Keratinocyte (primary cell): ENCODE measurements around the gene NPTXR.

Source experiments
- CTCF ChIP-seq, 3 experiments: IDR thresholded peaks in 1 of 3; conservative IDR thresholded peaks in 1 of 3; optimal IDR thresholded peaks in 1 of 3; 2 replicates in 2 of 3; 3 replicates in 1 of 3; pipeline versions ENCODE3 to v1.5.1; 2011; ENCODE audit warnings: low read length in 3 of 3, mild to moderate bottlenecking in 3 of 3, moderate library complexity in 2 of 3, control low read depth in 1 of 3, inconsistent platforms in 1 of 3; ENCODE audit not compliant: insufficient read depth in 2 of 3; ENCODE audit errors: extremely low read depth in 1 of 3
- EZH2 ChIP-seq: IDR thresholded peaks from one replicate; pipeline ENCODE4 v1.6.1; 2012; ENCODE audit warnings: inconsistent platforms, mild to moderate bottlenecking, low read length, moderate library complexity

GRCh38 chr22:38786631-38787030, 57.2 kb downstream of the NPTXR start:
- TF ChIP-seq CTCF (optimal IDR thresholded peaks at IDR 0.05 in 1 of 3, IDR thresholded peaks at IDR 0.05 in 1 of 3, conservative IDR thresholded peaks at IDR 0.05 in 1 of 3; ENCODE audit: extremely low read depth in 1 of 3, insufficient read depth in 2 of 3, low read length in 3 of 3) (no peak), EZH2 (no peak)
